IMR-90 (cell line): ENCODE measurements around the gene AIRE.

Experiments used
- BHLHE40 ChIP-seq: fragments of 150-350 bp; IDR thresholded peaks from 2 replicates; pipeline ENCODE4 v1.6.1; 2016; ENCODE audit warnings: mild to moderate bottlenecking, low read depth, low read length
- CEBPB ChIP-seq: IDR thresholded peaks from 2 replicates; pipeline ENCODE4 v1.6.1; 2012; ENCODE audit warnings: low read depth, low read length, improper control_type of control experiment
- CTCF ChIP-seq: conservative IDR thresholded peaks from 2 replicates; pipeline ENCODE4 v1.5.1; 2012; ENCODE audit warnings: mild to moderate bottlenecking, low read depth, low read length, improper control_type of control experiment
- MAFK ChIP-seq: IDR thresholded peaks from 2 replicates; pipeline ENCODE4 v1.6.1; 2012; ENCODE audit warnings: low read depth, low read length, improper control_type of control experiment
- POLR2A ChIP-seq: IDR thresholded peaks from 2 replicates; pipeline ENCODE4 v1.6.1; 2012; ENCODE audit warnings: mild to moderate bottlenecking, low read depth, low read length
- RAD21 ChIP-seq: IDR thresholded peaks from 2 replicates; pipeline ENCODE4 v1.6.1; 2012; ENCODE audit warnings: low read length, improper control_type of control experiment
- RCOR1 ChIP-seq: IDR thresholded peaks from 2 replicates; pipeline ENCODE4 v1.6.1; 2012; ENCODE audit warnings: mild to moderate bottlenecking, low read length, improper control_type of control experiment; ENCODE audit not compliant: insufficient replicate concordance
- USF2 ChIP-seq: fragments of 150-350 bp; IDR thresholded peaks from 2 replicates; pipeline ENCODE4 v1.6.1; 2017; ENCODE audit warnings: mild to moderate bottlenecking, antibody characterized with exemption, low read length, low read depth

GRCh38 chr21:44283948-44284347 is 1.7 kb upstream of the AIRE start:
- TF ChIP-seq CTCF = no peak
- no peak for TF ChIP-seq CEBPB
- no peak for TF ChIP-seq RAD21
- TF ChIP-seq USF2 = no peak
- no peak for TF ChIP-seq RCOR1
- TF ChIP-seq BHLHE40 = no peak
- no peak for TF ChIP-seq POLR2A
- no peak for TF ChIP-seq MAFK
